ENCODE measurements around the gene C16orf90. TPM values are rescaled to one million over a fixed set of nuclear protein-coding genes. Genes with fewer than 3 reads are reported as not detected.

The C16orf90 gene
- polyA plus RNA-seq, 3 donors = not detected

GRCh38 chr16:3472878-3473595, 22.3 kb downstream of the C16orf90 start:
- intact Hi-C loops (cut with micrococcal nuclease) = no loop called here
- WGBS (ENCODE audit: insufficient coverage) = 100% methylated on average over 2 of the region's 10 CpGs
- Histone ChIP-seq H3K4me3 (replicated peaks in 1 of 3; ENCODE audit: low read depth in 2 of 3, low read length in 3 of 3) (no peak overlapping the region), H2AFZ (ENCODE audit: insufficient read depth, low read depth, low read length, poor library complexity, severe bottlenecking) (no peak overlapping the region), H3K9ac (ENCODE audit: insufficient read depth, low read length, poor library complexity, severe bottlenecking) (no peak overlapping the region), H3K4me1 (ENCODE audit: control insufficient read depth in 1 of 2, insufficient read depth in 2 of 2, low read length in 2 of 2) (no peaks in the 10 kb centered on the region), H3K79me2 (ENCODE audit: insufficient read depth, low read length) (peaks cover 90% of the 10 kb centered on the region), H3K36me3 (replicated peaks in 1 of 2; ENCODE audit: control insufficient read depth in 1 of 2, insufficient read depth in 2 of 2, low read length in 2 of 2) (peaks cover 14 to 46% of the 10 kb centered on the region in 2 donors), H4K20me1 (ENCODE audit: insufficient read depth, low read length) (peaks cover 95% of the 10 kb centered on the region), H3K9me3 (replicated peaks in 1 of 2; ENCODE audit: control insufficient read depth in 1 of 2, insufficient read depth in 1 of 2, low read length in 2 of 2) (no peaks in the 10 kb centered on the region), H3K27me3 (ENCODE audit: control insufficient read depth in 2 of 2, insufficient read depth in 2 of 2, low read length in 2 of 2) (no peaks in the 10 kb centered on the region), H3K4me2 (replicated peaks; ENCODE audit: extremely low read depth, low read length, poor library complexity, severe bottlenecking) (no peak overlapping the region), H3K27ac (ENCODE audit: low read depth in 1 of 2, low read length in 2 of 2) (no peak overlapping the region)
- Mint-ChIP-seq H3K4me1 (no peaks in the 10 kb centered on the region), H3K27me3 (ENCODE audit: low read depth in 3 of 3) (no peaks in the 10 kb centered on the region), H3K27ac (peak overlapping the region in 3 of 7 donors; percentile 38 to 69 (median 47)), H3K36me3 (peaks cover 22 to 57% of the 10 kb centered on the region in 2 donors), H3K4me3 (no peak overlapping the region), H3K9me3 (peaks cover 0 to 1% (median 0%) of the 10 kb centered on the region in 7 donors)
- DNase-seq = no peak
- no peak for TF ChIP-seq CTCF (IDR thresholded peaks at IDR 0.05)

- no peak for TF ChIP-seq CTCF (IDR thresholded peaks at IDR 0.05)
- Histone ChIP-seq H3K27me3 (ENCODE audit: control insufficient read depth in 2 of 2, insufficient read depth in 2 of 2, low read length in 2 of 2) (no peaks in the 10 kb centered on the region), H3K4me2 (replicated peaks; ENCODE audit: extremely low read depth, low read length, poor library complexity, severe bottlenecking) (no peak overlapping the region), H3K36me3 (replicated peaks in 1 of 2; ENCODE audit: control insufficient read depth in 1 of 2, insufficient read depth in 2 of 2, low read length in 2 of 2) (peaks cover 18 to 53% of the 10 kb centered on the region in 2 donors), H2AFZ (ENCODE audit: insufficient read depth, low read depth, low read length, poor library complexity, severe bottlenecking) (no peak overlapping the region), H3K9me3 (replicated peaks in 1 of 2; ENCODE audit: control insufficient read depth in 1 of 2, insufficient read depth in 1 of 2, low read length in 2 of 2) (no peaks in the 10 kb centered on the region), H3K79me2 (ENCODE audit: insufficient read depth, low read length) (peaks cover 99% of the 10 kb centered on the region), H3K9ac (ENCODE audit: insufficient read depth, low read length, poor library complexity, severe bottlenecking) (no peak overlapping the region), H3K4me1 (ENCODE audit: control insufficient read depth in 1 of 2, insufficient read depth in 2 of 2, low read length in 2 of 2) (no peaks in the 10 kb centered on the region), H3K27ac (ENCODE audit: low read depth in 1 of 2, low read length in 2 of 2) (no peak overlapping the region), H4K20me1 (ENCODE audit: insufficient read depth, low read length) (peaks cover 99% of the 10 kb centered on the region), H3K4me3 (replicated peaks in 1 of 3; ENCODE audit: low read depth in 2 of 3, low read length in 3 of 3) (no peak overlapping the region)
- no peak for DNase-seq
- 96% methylated on average over 16 of the region's 20 CpGs for WGBS (ENCODE audit: insufficient coverage)
- Mint-ChIP-seq H3K4me1 (peaks cover 8% of the 10 kb centered on the region), H3K27me3 (ENCODE audit: low read depth in 3 of 3) (no peaks in the 10 kb centered on the region), H3K27ac (peak overlapping the region in 1 of 7 donors; percentile 23), H3K4me3 (no peak overlapping the region), H3K9me3 (peaks cover 0 to 1% (median 0%) of the 10 kb centered on the region in 7 donors), H3K36me3 (peaks cover 25 to 59% of the 10 kb centered on the region in 2 donors)
- intact Hi-C loops (cut with micrococcal nuclease) = no loop called here
These were observed 23.6 kb downstream of the C16orf90 start for GRCh38 chr16:3471518-3472176.
